GM23338 (cell line): ENCODE results near the gene PPBP. TPM values are rescaled to one million over a fixed set of nuclear protein-coding genes. Genes with fewer than 3 reads are reported as not detected.

ENCODE experiments used
- ATAC-seq: fragments of 200-7000 bp; cut with Tn5 transposase; 3 replicates; pipeline ENCODE4 v1.9.1; 2020
- DNase-seq: peaks from one replicate; pipeline ENCODE4 v3.0.0-alpha.2; 2015; ENCODE audit warnings: low spot score
- H2AFZ ChIP-seq: fragments of 200-600 bp; sonication (generic); 2 replicates; pipeline ENCODE4 v1.8.0; 2016; ENCODE audit warnings: antibody characterized with exemption, mild to moderate bottlenecking, moderate library complexity
- H3F3A ChIP-seq: fragments of 200-600 bp; sonication (generic); replicated peaks from 2 replicates; pipeline ENCODE4 v1.8.0; 2017; ENCODE audit warnings: antibody characterized with exemption, mixed run types, low read depth
- H3K27ac ChIP-seq: fragments of 200-600 bp; sonication (generic); 2 replicates; pipeline ENCODE4 v1.6.1; 2016; ENCODE audit warnings: low read depth
- H3K27me3 ChIP-seq: fragments of 200-600 bp; sonication (generic); 2 replicates; pipeline ENCODE4 v1.8.0; 2016; ENCODE audit warnings: mild to moderate bottlenecking, mixed run types, moderate library complexity; ENCODE audit not compliant: insufficient read depth
- H3K36me3 ChIP-seq: fragments of 200-600 bp; sonication (generic); 2 replicates; pipeline ENCODE4 v1.8.0; 2016; ENCODE audit warnings: mild to moderate bottlenecking; ENCODE audit not compliant: insufficient read depth
- H3K4me1 ChIP-seq: fragments of 200-600 bp; sonication (generic); 2 replicates; pipeline ENCODE4 v1.8.0; 2016; ENCODE audit warnings: mild to moderate bottlenecking, moderate library complexity; ENCODE audit not compliant: insufficient read depth
- H3K4me2 ChIP-seq: fragments of 200-600 bp; sonication (generic); 2 replicates; pipeline ENCODE4 v1.7.1; 2017; ENCODE audit warnings: mixed run types
- H3K4me3 ChIP-seq: fragments of 200-600 bp; sonication (generic); 2 replicates; pipeline ENCODE4 v1.6.1; 2016; ENCODE audit warnings: mixed run types
- H3K79me2 ChIP-seq: fragments of 200-600 bp; sonication (generic); replicated peaks from 2 replicates; pipeline ENCODE4 v1.8.0; 2017; ENCODE audit warnings: mild to moderate bottlenecking; ENCODE audit not compliant: insufficient read depth
- H3K9me2 ChIP-seq: fragments of 200-600 bp; sonication (generic); 2 replicates; pipeline ENCODE4 v1.8.0; 2017; ENCODE audit not compliant: insufficient read depth
- H4K20me1 ChIP-seq: fragments of 200-600 bp; sonication (generic); replicated peaks from 2 replicates; pipeline ENCODE4 v1.8.0; 2017; ENCODE audit warnings: mild to moderate bottlenecking; ENCODE audit not compliant: insufficient read depth
- H3K27ac Mint-ChIP-seq: 2 replicates; pipeline ENCODE4 v1.8.0; 2020; ENCODE audit warnings: inconsistent platforms, mild to moderate bottlenecking, moderate library complexity, mixed read lengths
- H3K27me3 Mint-ChIP-seq: 3 replicates; pipeline ENCODE4 v1.8.0; 2022; ENCODE audit warnings: low read depth, mild to moderate bottlenecking, moderate library complexity, mixed read lengths, inconsistent platforms; ENCODE audit not compliant: insufficient read depth, poor library complexity
- H3K36me3 Mint-ChIP-seq: 3 replicates; pipeline ENCODE4 v1.8.0; 2021; ENCODE audit warnings: low read depth, mild to moderate bottlenecking, inconsistent platforms, moderate library complexity, mixed read lengths
- H3K4me1 Mint-ChIP-seq: 3 replicates; pipeline ENCODE4 v1.8.0; 2020; ENCODE audit warnings: mild to moderate bottlenecking, inconsistent platforms, mixed read lengths
- H3K4me3 Mint-ChIP-seq: 3 replicates; pipeline ENCODE4 v1.8.0; 2021; ENCODE audit warnings: moderate library complexity, mild to moderate bottlenecking, inconsistent platforms, mixed read lengths
- H3K9me3 Mint-ChIP-seq: 3 replicates; pipeline ENCODE4 v1.8.0; 2020; ENCODE audit warnings: moderate library complexity, mild to moderate bottlenecking, inconsistent platforms, mixed read lengths
- CREB1 ChIP-seq: fragments of 250-450 bp; sonication (Bioruptor Pico); IDR thresholded peaks from 2 replicates; pipeline ENCODE4 v1.5.0; 2020; ENCODE audit warnings: low read depth, mild to moderate bottlenecking, moderate library complexity
- EZH2 ChIP-seq: fragments of 200-600 bp; sonication (generic); IDR thresholded peaks from one replicate; pipeline ENCODE4 v1.8.0; 2017; ENCODE audit warnings: antibody characterized with exemption, mild to moderate bottlenecking, low read depth; ENCODE audit not compliant: unreplicated experiment
- EZH2phosphoT487 ChIP-seq: fragments of 200-600 bp; sonication (generic); IDR thresholded peaks from one replicate; pipeline ENCODE4 v1.8.1; 2018; ENCODE audit warnings: antibody characterized with exemption; ENCODE audit not compliant: unreplicated experiment
- JUNB ChIP-seq: IDR thresholded peaks from one replicate; pipeline ENCODE4 v1.6.1; 2016; ENCODE audit warnings: antibody characterized with exemption; ENCODE audit not compliant: unreplicated experiment
- NANOG ChIP-seq: IDR thresholded peaks from 2 replicates; pipeline ENCODE4 v1.6.1; 2016; ENCODE audit warnings: antibody characterized with exemption, borderline replicate concordance
- POLR2AphosphoS5 ChIP-seq: IDR thresholded peaks from 2 replicates; pipeline ENCODE4 v1.6.1; 2016; ENCODE audit warnings: antibody characterized with exemption, low read depth
- STAT1 ChIP-seq: IDR thresholded peaks from one replicate; pipeline ENCODE4 v1.6.1; 2016; ENCODE audit warnings: antibody characterized with exemption; ENCODE audit not compliant: unreplicated experiment
- ZNF114 ChIP-seq: fragments of 250-450 bp; sonication (Bioruptor Pico); IDR thresholded peaks from 2 replicates; pipeline ENCODE4 v1.5.0; 2020; ENCODE audit warnings: mild to moderate bottlenecking, moderate library complexity
- ZNF331 ChIP-seq: fragments of 250-450 bp; sonication (Bioruptor Pico); IDR thresholded peaks from 2 replicates; pipeline ENCODE4 v1.5.0; 2020; ENCODE audit warnings: low read depth, mild to moderate bottlenecking, moderate library complexity
- polyA plus RNA-seq: library from polyadenylated mRNA; unstranded; fragments of >200 nt; fragmentation: Nextera tagmentation; extraction: Ambion mirVana; gene quantifications from 2 replicates; pipeline ENCODE4 v1.2.1, GENCODE V29; 2016
- total RNA-seq: library from RNA; depleted of rRNA; stranded (reverse); fragments of >200 nt; shearing (Covaris generic); gene quantifications from 2 replicates; pipeline ENCODE4 v1.2.3, GENCODE V29; 2014
- TF ChIP-seq, protein P1 (sequence below): IDR thresholded peaks from 2 replicates; pipeline ENCODE4 v1.6.1; 2016; ENCODE audit warnings: antibody characterized with exemption
- TF ChIP-seq, protein P2 (sequence below), 2 experiments: fragments of 200-600 bp in 1 of 2; sonication (generic) in 1 of 2; conservative IDR thresholded peaks; 2 replicates each; pipeline versions ENCODE4 v1.5.1 to v1.6.1; 2016 to 2017; ENCODE audit warnings: antibody characterized with exemption in 2 of 2, low read depth in 2 of 2, mild to moderate bottlenecking in 2 of 2, moderate library complexity in 1 of 2
- TF ChIP-seq, protein P3 (sequence below): fragments of 250-450 bp; sonication (Bioruptor Pico); IDR thresholded peaks from 2 replicates; pipeline ENCODE4 v1.5.0; 2020; ENCODE audit warnings: mild to moderate bottlenecking, moderate library complexity
- TF ChIP-seq, protein P4 (sequence below): IDR thresholded peaks from one replicate; pipeline ENCODE4 v1.6.1; 2018; ENCODE audit warnings: antibody characterized with exemption; ENCODE audit not compliant: unreplicated experiment

Gene PPBP
- total and polyA plus RNA-seq, 2 experiments from 2014 or later, result 0.35 to 0.50 TPM

DNA sequence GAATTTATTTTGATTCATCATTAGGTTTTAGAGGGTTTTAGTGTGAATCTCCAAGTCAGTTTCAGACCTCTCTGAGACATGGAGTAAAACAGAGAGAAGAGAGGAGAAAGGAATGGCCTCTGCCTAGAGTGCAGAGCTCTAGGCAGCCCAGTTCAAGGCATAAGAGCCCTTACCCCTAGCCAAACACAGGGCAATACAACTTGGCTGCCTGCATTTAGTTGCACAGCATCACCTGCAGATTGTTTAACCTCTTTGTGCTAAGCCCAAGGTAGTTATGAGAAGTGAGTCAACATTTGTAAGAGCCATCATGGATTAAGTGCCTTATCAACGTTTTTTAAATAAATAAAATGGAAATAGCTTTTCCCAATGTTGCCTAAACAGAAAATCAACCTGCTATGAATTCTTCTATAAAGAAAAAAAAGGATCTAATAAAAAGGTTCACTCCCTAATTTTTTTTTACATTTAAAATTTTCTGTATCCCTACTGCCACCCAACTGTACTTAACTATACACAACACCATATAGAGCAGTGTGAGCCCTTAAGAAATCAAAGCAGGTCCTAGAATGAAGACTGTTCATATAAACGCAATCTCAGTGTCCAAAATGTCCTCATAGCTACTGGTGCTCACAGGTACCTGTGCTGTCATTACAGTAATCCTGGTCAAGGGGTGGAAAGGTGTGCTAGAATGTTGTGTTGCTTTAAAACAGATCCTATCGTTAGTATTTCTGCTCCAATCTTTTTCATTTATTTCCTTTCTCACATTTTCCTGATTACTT, 42.1 kb downstream of the PPBP start:
- Histone ChIP-seq H2AFZ (no peak overlapping the region), H3K4me1 (peaks cover 28% of the 10 kb centered on the region), H3K27me3 (peaks cover 93% of the 10 kb centered on the region), H3K4me2 (no peak overlapping the region), H3K9me2 (no peaks in the 10 kb centered on the region), H3K4me3 (no peak overlapping the region), H3K79me2 (no peaks in the 10 kb centered on the region), H3F3A (no peaks in the 10 kb centered on the region), H4K20me1 (no peaks in the 10 kb centered on the region), H3K27ac (no peak overlapping the region), H3K36me3 (no peaks in the 10 kb centered on the region)
- Mint-ChIP-seq H3K27ac (no peak overlapping the region), H3K4me3 (no peak overlapping the region), H3K36me3 (no peaks in the 10 kb centered on the region), H3K4me1 (peaks cover 34% of the 10 kb centered on the region), H3K27me3 (peaks cover 67% of the 10 kb centered on the region), H3K9me3 (no peaks in the 10 kb centered on the region)
- TF ChIP-seq POLR2AphosphoS5 (no peak), STAT1 (no peak), EZH2phosphoT487 (no peak), ZNF114 (CRISPR knock-in tag) (no peak), NANOG (no peak), CREB1 (no peak), ZNF331 (no peak), JUNB (no peak), EZH2 (no peak)
- TF ChIP-seq, protein P1, sequence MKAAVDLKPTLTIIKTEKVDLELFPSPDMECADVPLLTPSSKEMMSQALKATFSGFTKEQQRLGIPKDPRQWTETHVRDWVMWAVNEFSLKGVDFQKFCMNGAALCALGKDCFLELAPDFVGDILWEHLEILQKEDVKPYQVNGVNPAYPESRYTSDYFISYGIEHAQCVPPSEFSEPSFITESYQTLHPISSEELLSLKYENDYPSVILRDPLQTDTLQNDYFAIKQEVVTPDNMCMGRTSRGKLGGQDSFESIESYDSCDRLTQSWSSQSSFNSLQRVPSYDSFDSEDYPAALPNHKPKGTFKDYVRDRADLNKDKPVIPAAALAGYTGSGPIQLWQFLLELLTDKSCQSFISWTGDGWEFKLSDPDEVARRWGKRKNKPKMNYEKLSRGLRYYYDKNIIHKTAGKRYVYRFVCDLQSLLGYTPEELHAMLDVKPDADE, result no peak
- TF ChIP-seq, protein P2, sequence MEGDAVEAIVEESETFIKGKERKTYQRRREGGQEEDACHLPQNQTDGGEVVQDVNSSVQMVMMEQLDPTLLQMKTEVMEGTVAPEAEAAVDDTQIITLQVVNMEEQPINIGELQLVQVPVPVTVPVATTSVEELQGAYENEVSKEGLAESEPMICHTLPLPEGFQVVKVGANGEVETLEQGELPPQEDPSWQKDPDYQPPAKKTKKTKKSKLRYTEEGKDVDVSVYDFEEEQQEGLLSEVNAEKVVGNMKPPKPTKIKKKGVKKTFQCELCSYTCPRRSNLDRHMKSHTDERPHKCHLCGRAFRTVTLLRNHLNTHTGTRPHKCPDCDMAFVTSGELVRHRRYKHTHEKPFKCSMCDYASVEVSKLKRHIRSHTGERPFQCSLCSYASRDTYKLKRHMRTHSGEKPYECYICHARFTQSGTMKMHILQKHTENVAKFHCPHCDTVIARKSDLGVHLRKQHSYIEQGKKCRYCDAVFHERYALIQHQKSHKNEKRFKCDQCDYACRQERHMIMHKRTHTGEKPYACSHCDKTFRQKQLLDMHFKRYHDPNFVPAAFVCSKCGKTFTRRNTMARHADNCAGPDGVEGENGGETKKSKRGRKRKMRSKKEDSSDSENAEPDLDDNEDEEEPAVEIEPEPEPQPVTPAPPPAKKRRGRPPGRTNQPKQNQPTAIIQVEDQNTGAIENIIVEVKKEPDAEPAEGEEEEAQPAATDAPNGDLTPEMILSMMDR (conservative IDR thresholded peaks at IDR 0.05; ENCODE audit: low read depth in 2 of 2), result no peak
- TF ChIP-seq, protein P3, sequence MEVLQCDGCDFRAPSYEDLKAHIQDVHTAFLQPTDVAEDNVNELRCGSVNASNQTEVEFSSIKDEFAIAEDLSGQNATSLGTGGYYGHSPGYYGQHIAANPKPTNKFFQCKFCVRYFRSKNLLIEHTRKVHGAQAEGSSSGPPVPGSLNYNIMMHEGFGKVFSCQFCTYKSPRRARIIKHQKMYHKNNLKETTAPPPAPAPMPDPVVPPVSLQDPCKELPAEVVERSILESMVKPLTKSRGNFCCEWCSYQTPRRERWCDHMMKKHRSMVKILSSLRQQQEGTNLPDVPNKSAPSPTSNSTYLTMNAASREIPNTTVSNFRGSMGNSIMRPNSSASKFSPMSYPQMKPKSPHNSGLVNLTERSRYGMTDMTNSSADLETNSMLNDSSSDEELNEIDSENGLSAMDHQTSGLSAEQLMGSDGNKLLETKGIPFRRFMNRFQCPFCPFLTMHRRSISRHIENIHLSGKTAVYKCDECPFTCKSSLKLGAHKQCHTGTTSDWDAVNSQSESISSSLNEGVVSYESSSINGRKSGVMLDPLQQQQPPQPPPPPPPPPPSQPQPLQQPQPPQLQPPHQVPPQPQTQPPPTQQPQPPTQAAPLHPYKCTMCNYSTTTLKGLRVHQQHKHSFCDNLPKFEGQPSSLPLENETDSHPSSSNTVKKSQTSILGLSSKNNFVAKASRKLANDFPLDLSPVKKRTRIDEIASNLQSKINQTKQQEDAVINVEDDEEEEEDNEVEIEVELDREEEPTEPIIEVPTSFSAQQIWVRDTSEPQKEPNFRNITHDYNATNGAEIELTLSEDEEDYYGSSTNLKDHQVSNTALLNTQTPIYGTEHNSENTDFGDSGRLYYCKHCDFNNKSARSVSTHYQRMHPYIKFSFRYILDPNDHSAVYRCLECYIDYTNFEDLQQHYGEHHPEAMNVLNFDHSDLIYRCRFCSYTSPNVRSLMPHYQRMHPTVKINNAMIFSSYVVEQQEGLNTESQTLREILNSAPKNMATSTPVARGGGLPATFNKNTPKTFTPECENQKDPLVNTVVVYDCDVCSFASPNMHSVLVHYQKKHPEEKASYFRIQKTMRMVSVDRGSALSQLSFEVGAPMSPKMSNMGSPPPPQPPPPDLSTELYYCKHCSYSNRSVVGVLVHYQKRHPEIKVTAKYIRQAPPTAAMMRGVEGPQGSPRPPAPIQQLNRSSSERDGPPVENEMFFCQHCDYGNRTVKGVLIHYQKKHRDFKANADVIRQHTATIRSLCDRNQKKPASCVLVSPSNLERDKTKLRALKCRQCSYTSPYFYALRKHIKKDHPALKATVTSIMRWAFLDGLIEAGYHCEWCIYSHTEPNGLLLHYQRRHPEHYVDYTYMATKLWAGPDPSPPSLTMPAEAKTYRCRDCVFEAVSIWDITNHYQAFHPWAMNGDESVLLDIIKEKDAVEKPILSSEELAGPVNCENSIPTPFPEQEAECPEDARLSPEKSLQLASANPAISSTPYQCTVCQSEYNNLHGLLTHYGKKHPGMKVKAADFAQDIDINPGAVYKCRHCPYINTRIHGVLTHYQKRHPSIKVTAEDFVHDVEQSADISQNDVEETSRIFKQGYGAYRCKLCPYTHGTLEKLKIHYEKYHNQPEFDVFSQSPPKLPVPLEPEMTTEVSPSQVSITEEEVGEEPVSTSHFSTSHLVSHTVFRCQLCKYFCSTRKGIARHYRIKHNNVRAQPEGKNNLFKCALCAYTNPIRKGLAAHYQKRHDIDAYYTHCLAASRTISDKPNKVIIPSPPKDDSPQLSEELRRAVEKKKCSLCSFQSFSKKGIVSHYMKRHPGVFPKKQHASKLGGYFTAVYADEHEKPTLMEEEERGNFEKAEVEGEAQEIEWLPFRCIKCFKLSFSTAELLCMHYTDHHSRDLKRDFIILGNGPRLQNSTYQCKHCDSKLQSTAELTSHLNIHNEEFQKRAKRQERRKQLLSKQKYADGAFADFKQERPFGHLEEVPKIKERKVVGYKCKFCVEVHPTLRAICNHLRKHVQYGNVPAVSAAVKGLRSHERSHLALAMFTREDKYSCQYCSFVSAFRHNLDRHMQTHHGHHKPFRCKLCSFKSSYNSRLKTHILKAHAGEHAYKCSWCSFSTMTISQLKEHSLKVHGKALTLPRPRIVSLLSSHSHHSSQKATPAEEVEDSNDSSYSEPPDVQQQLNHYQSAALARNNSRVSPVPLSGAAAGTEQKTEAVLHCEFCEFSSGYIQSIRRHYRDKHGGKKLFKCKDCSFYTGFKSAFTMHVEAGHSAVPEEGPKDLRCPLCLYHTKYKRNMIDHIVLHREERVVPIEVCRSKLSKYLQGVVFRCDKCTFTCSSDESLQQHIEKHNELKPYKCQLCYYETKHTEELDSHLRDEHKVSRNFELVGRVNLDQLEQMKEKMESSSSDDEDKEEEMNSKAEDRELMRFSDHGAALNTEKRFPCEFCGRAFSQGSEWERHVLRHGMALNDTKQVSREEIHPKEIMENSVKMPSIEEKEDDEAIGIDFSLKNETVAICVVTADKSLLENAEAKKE (CRISPR knock-in tag), result no peak
- TF ChIP-seq, protein P4, sequence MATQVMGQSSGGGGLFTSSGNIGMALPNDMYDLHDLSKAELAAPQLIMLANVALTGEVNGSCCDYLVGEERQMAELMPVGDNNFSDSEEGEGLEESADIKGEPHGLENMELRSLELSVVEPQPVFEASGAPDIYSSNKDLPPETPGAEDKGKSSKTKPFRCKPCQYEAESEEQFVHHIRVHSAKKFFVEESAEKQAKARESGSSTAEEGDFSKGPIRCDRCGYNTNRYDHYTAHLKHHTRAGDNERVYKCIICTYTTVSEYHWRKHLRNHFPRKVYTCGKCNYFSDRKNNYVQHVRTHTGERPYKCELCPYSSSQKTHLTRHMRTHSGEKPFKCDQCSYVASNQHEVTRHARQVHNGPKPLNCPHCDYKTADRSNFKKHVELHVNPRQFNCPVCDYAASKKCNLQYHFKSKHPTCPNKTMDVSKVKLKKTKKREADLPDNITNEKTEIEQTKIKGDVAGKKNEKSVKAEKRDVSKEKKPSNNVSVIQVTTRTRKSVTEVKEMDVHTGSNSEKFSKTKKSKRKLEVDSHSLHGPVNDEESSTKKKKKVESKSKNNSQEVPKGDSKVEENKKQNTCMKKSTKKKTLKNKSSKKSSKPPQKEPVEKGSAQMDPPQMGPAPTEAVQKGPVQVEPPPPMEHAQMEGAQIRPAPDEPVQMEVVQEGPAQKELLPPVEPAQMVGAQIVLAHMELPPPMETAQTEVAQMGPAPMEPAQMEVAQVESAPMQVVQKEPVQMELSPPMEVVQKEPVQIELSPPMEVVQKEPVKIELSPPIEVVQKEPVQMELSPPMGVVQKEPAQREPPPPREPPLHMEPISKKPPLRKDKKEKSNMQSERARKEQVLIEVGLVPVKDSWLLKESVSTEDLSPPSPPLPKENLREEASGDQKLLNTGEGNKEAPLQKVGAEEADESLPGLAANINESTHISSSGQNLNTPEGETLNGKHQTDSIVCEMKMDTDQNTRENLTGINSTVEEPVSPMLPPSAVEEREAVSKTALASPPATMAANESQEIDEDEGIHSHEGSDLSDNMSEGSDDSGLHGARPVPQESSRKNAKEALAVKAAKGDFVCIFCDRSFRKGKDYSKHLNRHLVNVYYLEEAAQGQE, result no peak
- no peak for DNase-seq
- ATAC-seq, result no peak
